ENCODE measurements around the gene ERCC3. TPM values are rescaled to one million over a fixed set of nuclear protein-coding genes. Genes with fewer than 3 reads are reported as not detected.
"Not testable (repeated sequence)": the region's sequence is repeated elsewhere in the genome, so short reads cannot be mapped to it uniquely, and the experiment has no call there.

The ERCC3 gene
- total and polyA plus RNA-seq, 2 donors (not counting 3 experiments of a cell fraction or from before 2014, with no cell fraction given) = 40.7 to 47.3 TPM

DNA sequence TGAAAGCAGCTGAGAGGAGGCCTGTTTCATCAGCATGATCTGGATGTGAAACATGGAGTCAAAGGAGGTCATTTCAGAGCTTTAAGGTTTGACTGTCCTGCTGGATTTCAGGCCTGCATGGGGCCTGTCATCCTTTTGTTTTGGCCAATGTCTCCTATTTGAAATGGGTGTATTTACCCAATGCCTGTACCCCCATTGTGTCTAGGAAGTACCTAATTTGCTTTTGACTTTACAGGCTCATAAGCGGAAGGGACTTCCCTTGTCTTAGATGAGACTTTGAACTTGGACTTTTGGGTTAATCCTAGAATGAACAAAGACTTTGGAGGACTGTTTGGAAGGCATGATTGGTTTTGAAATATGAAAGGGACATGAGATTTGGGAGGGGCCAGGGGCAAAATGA lies 54.5 kb downstream of the ERCC3 start:
- H3K27ac ChIP-seq (ENCODE audit: insufficient read depth, low read depth, low read length) = no peak overlapping the region
- no peaks in the 10 kb centered on the region for H3K9me1 ChIP-seq (replicated peaks; ENCODE audit: control insufficient read depth, extremely low read depth, insufficient read depth, low read length)
- no peaks in the 10 kb centered on the region for H4K20me1 ChIP-seq (replicated peaks; ENCODE audit: control insufficient read depth, extremely low read depth, insufficient read depth, low read length)
- FAIRE-seq (no peak), DNase-seq (ENCODE audit: low read depth, low spot score) (no peak)
- no peaks in the 10 kb centered on the region for H3K36me3 ChIP-seq (ENCODE audit: control insufficient read depth in 2 of 2, extremely low read depth in 1 of 2, insufficient read depth in 2 of 2, low read length in 2 of 2)
- H3K4me1 ChIP-seq (ENCODE audit: control insufficient read depth, extremely low read depth, insufficient read depth, low read length) = no peaks in the 10 kb centered on the region
- H3K79me2 ChIP-seq (ENCODE audit: control insufficient read depth, insufficient read depth, low read length) = no peaks in the 10 kb centered on the region
- BruUV-seq (replicated peaks) = no TSS peak
- no peaks in the 10 kb centered on the region for H3K27me3 ChIP-seq (ENCODE audit: control insufficient read depth in 2 of 2, insufficient read depth in 2 of 2, low read length in 2 of 2)
- POLR2A ChIA-PET = no interaction called here
- no peak overlapping the region for H3K4me2 ChIP-seq (ENCODE audit: insufficient read depth, low read length)
- no peak for TF ChIP-seq MYC (IDR thresholded peaks at IDR 0.05; ENCODE audit: low read depth, low read length)
- no peak for TF ChIP-seq FOS (IDR thresholded peaks at IDR 0.05; ENCODE audit: borderline replicate concordance, insufficient read depth, low read length)
- no peak for TF ChIP-seq EZH2 (IDR thresholded peaks at IDR 0.05; ENCODE audit: borderline replicate concordance, low read depth, low read length, severe bottlenecking)
- no peak for TF ChIP-seq GATA2 (IDR thresholded peaks at IDR 0.05; ENCODE audit: insufficient read depth, insufficient read length, low read depth, low read length)
- no peak for TF ChIP-seq POLR2AphosphoS5 (IDR thresholded peaks at IDR 0.05; ENCODE audit: insufficient read depth, low read depth, low read length)
- CTCF ChIA-PET = no interaction called here
- dilution Hi-C loops (cut with MboI; ENCODE audit: extremely low pct_ligation_motif_present, low sequenced_read_pairs) = no loop called here
- intact Hi-C loops (cut with micrococcal nuclease) = no loop called here
- no peak overlapping the region for H2AFZ ChIP-seq (ENCODE audit: low read depth, low read length)
- no peak overlapping the region for H3K4me3 ChIP-seq (replicated peaks in 1 of 3; ENCODE audit: insufficient read depth in 1 of 3, low read depth in 1 of 3, low read length in 3 of 3)
- H3K9ac ChIP-seq (replicated peaks; ENCODE audit: extremely low read depth, insufficient read depth, low read length) = no peak overlapping the region
- H3K9me3 ChIP-seq (replicated peaks; ENCODE audit: control insufficient read depth, insufficient read depth, low read length) = no peaks in the 10 kb centered on the region

DNA sequence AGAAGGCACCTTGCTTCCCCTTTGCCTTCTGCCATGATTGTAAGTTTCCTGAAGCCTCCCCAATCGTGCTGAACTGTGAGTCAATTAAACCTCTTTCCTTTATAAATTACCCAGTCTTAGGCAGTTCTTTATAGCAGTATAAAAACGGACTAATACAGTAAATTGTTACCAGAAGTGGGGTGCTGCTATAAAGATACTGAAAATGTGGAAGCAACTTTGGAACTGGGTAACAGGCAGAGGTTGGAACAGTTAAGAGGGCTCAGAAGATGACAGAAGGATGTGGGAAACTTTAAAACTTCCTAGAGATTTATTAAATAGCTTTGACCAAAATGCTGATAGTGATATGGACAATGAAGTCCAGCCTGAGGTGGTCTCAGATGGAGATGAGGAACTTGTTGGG lies 56.2 kb downstream of the ERCC3 start:
- CTCF ChIA-PET = not testable (repeated sequence)

More for the DNA sequence above, 56.2 kb downstream of the ERCC3 start:
- H3K79me2 ChIP-seq (ENCODE audit: control insufficient read depth, insufficient read depth, low read length); DNase-seq (ENCODE audit: low read depth, low spot score); BruUV-seq (replicated peaks); H3K9me1 ChIP-seq (replicated peaks; ENCODE audit: control insufficient read depth, extremely low read depth, insufficient read depth, low read length); H2AFZ ChIP-seq (ENCODE audit: low read depth, low read length); H3K27ac ChIP-seq (ENCODE audit: insufficient read depth, low read depth, low read length); FAIRE-seq; H3K9me3 ChIP-seq (replicated peaks; ENCODE audit: control insufficient read depth, insufficient read depth, low read length); H3K27me3 ChIP-seq (ENCODE audit: control insufficient read depth in 2 of 2, insufficient read depth in 2 of 2, low read length in 2 of 2); H3K4me2 ChIP-seq (ENCODE audit: insufficient read depth, low read length); H3K4me3 ChIP-seq (replicated peaks in 1 of 3; ENCODE audit: insufficient read depth in 1 of 3, low read depth in 1 of 3, low read length in 3 of 3); H3K9ac ChIP-seq (replicated peaks; ENCODE audit: extremely low read depth, insufficient read depth, low read length); H3K4me1 ChIP-seq (ENCODE audit: control insufficient read depth, extremely low read depth, insufficient read depth, low read length); dilution Hi-C loops (cut with MboI; ENCODE audit: extremely low pct_ligation_motif_present, low sequenced_read_pairs); intact Hi-C loops (cut with micrococcal nuclease); H3K36me3 ChIP-seq (ENCODE audit: control insufficient read depth in 2 of 2, extremely low read depth in 1 of 2, insufficient read depth in 2 of 2, low read length in 2 of 2); H4K20me1 ChIP-seq (replicated peaks; ENCODE audit: control insufficient read depth, extremely low read depth, insufficient read depth, low read length); POLR2A ChIA-PET: not testable (repeated sequence)
